ENCODE data around the gene RTBDN. TPM values are rescaled to one million over a fixed set of nuclear protein-coding genes. Genes with fewer than 3 reads are reported as not detected.

The RTBDN gene
- total RNA-seq, 4 donors from 2014 or later, result not detected

GRCh38 chr19:12797141-12797587, 37.2 kb downstream of the RTBDN start:
- Histone ChIP-seq H3K27me3 (no peaks in the 10 kb centered on the region), H3K9me3 (no peaks in the 10 kb centered on the region), H3K36me3 (no peaks in the 10 kb centered on the region), H3K4me3 (no peak overlapping the region), H3K4me1 (peaks cover 12 to 45% (median 28%) of the 10 kb centered on the region in 4 donors), H3K27ac (peak overlapping the region in 2 of 4 donors; percentile 99)
- WGBS, 2 donors (ENCODE audit: low coverage in 1 of 2), result 86 to 89% methylated on average over 4 to 6 of the region's 6 CpGs
- no peak for DNase-seq
- intact Hi-C loops (cut with DNase I; ENCODE audit: low total_unique reads) (no loop called here), in situ Hi-C loops (cut with MboI; ENCODE audit: low pct_ligation_motif_present in 1 of 4, low pct_unique_long_range_greater_than_20kb in 1 of 4, low sequenced_read_pairs in 3 of 4) (no loop called here)
- TF ChIP-seq POLR2AphosphoS5 (IDR thresholded peaks at IDR 0.05) (peak in 1 of 3 donors; percentile 62), POLR2A (IDR thresholded peaks at IDR 0.05) (no peak)

DNA sequence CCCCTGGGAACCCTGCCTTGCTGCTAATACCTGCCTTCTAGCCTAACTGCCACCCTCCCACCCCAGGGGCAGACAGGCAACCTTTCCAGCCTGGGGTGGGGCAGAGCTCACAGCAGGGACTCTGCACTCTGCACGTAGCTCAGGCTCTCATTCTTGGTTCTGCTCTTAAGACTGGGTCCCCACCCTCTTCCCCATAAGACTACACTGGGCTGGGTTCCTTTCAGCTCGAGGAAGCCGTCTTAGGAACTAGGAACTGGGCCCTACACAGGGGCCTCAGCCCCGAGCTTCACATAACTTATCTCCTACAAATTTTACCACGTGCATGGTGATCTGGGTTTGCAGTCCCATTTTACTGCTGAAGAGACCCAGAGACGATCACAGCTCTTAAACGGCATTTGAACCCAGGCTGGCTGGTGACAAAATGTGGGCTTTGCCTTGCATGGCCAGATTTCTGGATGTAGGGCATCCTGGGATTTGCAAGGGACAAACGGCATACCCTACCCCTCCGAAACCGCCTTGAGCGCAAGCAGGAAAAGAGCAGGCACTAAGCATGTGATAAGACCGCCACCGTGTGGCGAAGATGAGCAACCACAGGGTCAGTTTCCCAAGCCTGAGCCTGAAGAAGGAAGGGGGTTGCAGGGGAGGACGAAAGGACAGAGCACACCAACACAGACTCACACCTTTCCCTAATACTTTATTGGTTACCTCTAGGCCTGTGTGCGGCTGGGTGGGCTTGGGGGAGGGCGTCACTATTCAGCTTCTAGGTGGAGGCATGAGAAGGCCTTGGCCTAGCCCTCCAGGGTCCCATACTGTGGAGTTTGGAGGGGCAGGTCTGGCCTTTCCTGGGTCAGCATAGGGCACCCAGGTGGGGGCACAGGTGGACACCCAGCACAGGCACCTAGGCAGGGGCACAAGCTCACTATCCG, 38.0 kb downstream of the RTBDN start:
- in situ Hi-C loops (cut with MboI; ENCODE audit: low pct_ligation_motif_present in 1 of 4, low pct_unique_long_range_greater_than_20kb in 1 of 4, low sequenced_read_pairs in 3 of 4), result no loop called here
- H3K27ac ChIP-seq, result peak overlapping the region; percentile 97 to 99 (median 98)
- H3K36me3 ChIP-seq, result no peaks in the 10 kb centered on the region
- peaks cover 12 to 43% (median 25%) of the 10 kb centered on the region in 4 donors for H3K4me1 ChIP-seq
- WGBS, 2 donors (ENCODE audit: low coverage in 1 of 2), result 0 to 4% methylated on average over 8 to 18 of the region's 18 CpGs
- peak overlapping the region in 1 of 4 donors; percentile 32 for H3K4me3 ChIP-seq
- TF ChIP-seq POLR2A (IDR thresholded peaks at IDR 0.05), result peak; percentile 72
- peak in 2 of 3 donors; percentile 66 to 85 for TF ChIP-seq POLR2AphosphoS5 (IDR thresholded peaks at IDR 0.05)
- TF ChIP-seq, protein P1, sequence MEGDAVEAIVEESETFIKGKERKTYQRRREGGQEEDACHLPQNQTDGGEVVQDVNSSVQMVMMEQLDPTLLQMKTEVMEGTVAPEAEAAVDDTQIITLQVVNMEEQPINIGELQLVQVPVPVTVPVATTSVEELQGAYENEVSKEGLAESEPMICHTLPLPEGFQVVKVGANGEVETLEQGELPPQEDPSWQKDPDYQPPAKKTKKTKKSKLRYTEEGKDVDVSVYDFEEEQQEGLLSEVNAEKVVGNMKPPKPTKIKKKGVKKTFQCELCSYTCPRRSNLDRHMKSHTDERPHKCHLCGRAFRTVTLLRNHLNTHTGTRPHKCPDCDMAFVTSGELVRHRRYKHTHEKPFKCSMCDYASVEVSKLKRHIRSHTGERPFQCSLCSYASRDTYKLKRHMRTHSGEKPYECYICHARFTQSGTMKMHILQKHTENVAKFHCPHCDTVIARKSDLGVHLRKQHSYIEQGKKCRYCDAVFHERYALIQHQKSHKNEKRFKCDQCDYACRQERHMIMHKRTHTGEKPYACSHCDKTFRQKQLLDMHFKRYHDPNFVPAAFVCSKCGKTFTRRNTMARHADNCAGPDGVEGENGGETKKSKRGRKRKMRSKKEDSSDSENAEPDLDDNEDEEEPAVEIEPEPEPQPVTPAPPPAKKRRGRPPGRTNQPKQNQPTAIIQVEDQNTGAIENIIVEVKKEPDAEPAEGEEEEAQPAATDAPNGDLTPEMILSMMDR (IDR thresholded peaks at IDR 0.05), result peak; percentile 93 to 100 (median 96)
- TF ChIP-seq EP300 (IDR thresholded peaks at IDR 0.05; ENCODE audit: low read depth), result no peak
- intact Hi-C loops (cut with DNase I; ENCODE audit: low total_unique reads), result loop anchor here (1.0 kb wide), 1 partner anchor 19 kb away; no protein-coding TSS in a partner anchor
- H3K9me3 ChIP-seq, result no peaks in the 10 kb centered on the region
- H3K27me3 ChIP-seq, result no peaks in the 10 kb centered on the region
- peak; percentile 85 for DNase-seq

DNA sequence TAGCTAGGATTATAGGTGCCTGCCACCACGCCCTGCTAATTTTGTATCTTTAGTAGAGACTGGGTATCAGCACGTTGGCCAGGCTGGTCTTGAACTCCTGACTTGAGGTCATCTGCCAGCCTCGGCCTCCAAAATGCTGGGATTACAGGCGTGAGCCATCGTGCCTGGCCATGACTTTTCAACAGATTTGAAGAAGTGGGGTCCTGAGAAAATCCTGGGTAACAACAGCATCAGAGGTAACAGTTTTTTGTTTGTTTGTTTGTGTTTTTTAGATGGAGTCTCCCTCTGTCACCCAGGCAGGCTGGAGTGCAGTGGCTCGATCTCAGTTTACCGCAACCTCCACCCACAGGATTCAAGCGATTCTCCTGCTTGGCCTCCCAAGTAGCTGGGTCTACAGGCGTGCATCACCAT, 39.4 kb downstream of the RTBDN start:
- no peaks in the 10 kb centered on the region for H3K36me3 ChIP-seq
- peaks cover 7 to 40% (median 26%) of the 10 kb centered on the region in 4 donors for H3K4me1 ChIP-seq
- no peak overlapping the region for H3K4me3 ChIP-seq
- no peaks in the 10 kb centered on the region for H3K27me3 ChIP-seq
- intact Hi-C loops (cut with DNase I; ENCODE audit: low total_unique reads) (no loop called here), in situ Hi-C loops (cut with MboI; ENCODE audit: low pct_ligation_motif_present in 1 of 4, low pct_unique_long_range_greater_than_20kb in 1 of 4, low sequenced_read_pairs in 3 of 4) (no loop called here)
- WGBS, 2 donors (ENCODE audit: low coverage in 1 of 2), result 89 to 100% methylated on average over 2 to 9 of the region's 9 CpGs
- TF ChIP-seq POLR2AphosphoS5 (IDR thresholded peaks at IDR 0.05) (peak in 1 of 3 donors; percentile 54), EP300 (IDR thresholded peaks at IDR 0.05; ENCODE audit: low read depth) (no peak)
- H3K9me3 ChIP-seq, result no peaks in the 10 kb centered on the region
- H3K27ac ChIP-seq, result peak overlapping the region; percentile 97 to 99 (median 98)
- DNase-seq, result no peak

GRCh38 chr19:12794196-12794941, 40.0 kb downstream of the RTBDN start:
- Histone ChIP-seq H3K27me3 (no peaks in the 10 kb centered on the region), H3K4me1 (peaks cover 7 to 39% (median 26%) of the 10 kb centered on the region in 4 donors), H3K9me3 (no peaks in the 10 kb centered on the region), H3K27ac (peak overlapping the region; percentile 97 to 99 (median 98)), H3K4me3 (peak overlapping the region; percentile 42 to 90 (median 87)), H3K36me3 (no peaks in the 10 kb centered on the region)
- intact Hi-C loops (cut with DNase I; ENCODE audit: low total_unique reads), result no loop called here
- 52 to 64% methylated on average over 4 to 7 of the region's 7 CpGs for WGBS, 2 donors (ENCODE audit: low coverage in 1 of 2)
- no peak for DNase-seq
- in situ Hi-C loops (cut with MboI; ENCODE audit: low pct_ligation_motif_present in 1 of 4, low pct_unique_long_range_greater_than_20kb in 1 of 4, low sequenced_read_pairs in 3 of 4), result no loop called here
- TF ChIP-seq POLR2AphosphoS5 (IDR thresholded peaks at IDR 0.05), result peak in 1 of 3 donors; percentile 42
- TF ChIP-seq, protein P1 (IDR thresholded peaks at IDR 0.05), result no peak
- no peak for TF ChIP-seq POLR2A (IDR thresholded peaks at IDR 0.05)
- no peak for TF ChIP-seq EP300 (IDR thresholded peaks at IDR 0.05; ENCODE audit: low read depth)

All from transverse colon (tissue), 4 donors.